ENCODE measurements around the gene DCTN3. TPM values are rescaled to one million over a fixed set of nuclear protein-coding genes. Genes with fewer than 3 reads are reported as not detected.

DCTN3 gene
- total and polyA plus RNA-seq, 10 of the 15 experiments (the other 5 are each of a cell fraction or from before 2014, with no cell fraction given), result 19.0 to 120 (median 71.8) TPM

- 73% methylated on average over 10 of the region's 10 CpGs for WGBS (ENCODE audit: insufficient coverage, insufficient replicate concordance, low lambda C conversion rate, missing lambda C conversion rate)
- no peak for FAIRE-seq
- H3K27me3 ChIP-seq (replicated peaks in 1 of 2; ENCODE audit: control insufficient read depth in 2 of 2, insufficient read depth in 2 of 2, low read length in 1 of 2), result no peaks in the 10 kb centered on the region
- H3K27ac ChIP-seq (ENCODE audit: control insufficient read depth, insufficient read depth), result peak overlapping the region; percentile 78
- intact Hi-C loops (cut with micrococcal nuclease; ENCODE audit: unreplicated experiment) (no loop called here), in situ Hi-C loops (cut with MboI) (no loop called here)
- H3K9me3 ChIP-seq (replicated peaks; ENCODE audit: control insufficient read depth, insufficient read depth, low read length), result no peaks in the 10 kb centered on the region
- peaks cover 2 to 13% of the 10 kb centered on the region in 2 experiments; a peak in 3 of 4 replicates for H3K36me3 ChIP-seq (ENCODE audit: control insufficient read depth in 2 of 2, insufficient read depth in 2 of 2, low read length in 1 of 2)
- peak overlapping the region; percentile 92 for H3K9ac ChIP-seq (ENCODE audit: control insufficient read depth, insufficient read depth, low read length)
- ChIA-PET CTCF (interaction anchor here (1.7 to 5.9 kb wide), 3 partner anchors 12 to 55 kb away, joined by 14 to 103 read pairs (median 23); partner anchors contain the start of gene SIGMAR1), RAD21 (ENCODE audit: unreplicated experiment) (interaction anchor here (3.0 kb wide), 1 partner anchor 10 kb away, joined by 14 read pairs; the partner anchor contains the start of gene SIGMAR1), POLR2A (interaction anchor here (1.3 to 3.4 kb wide), 4 partner anchors 9 to 27 kb away, joined by 3 to 25 read pairs (median 5); partner anchors contain the start of genes DCTN3 and SIGMAR1), SMC1A (ENCODE audit: uncharacterized antibody, unreplicated experiment) (no interaction called here)
- peaks cover 17% of the 10 kb centered on the region for H3K79me2 ChIP-seq (ENCODE audit: control insufficient read depth, insufficient read depth, low read length)
- H2AFZ ChIP-seq (ENCODE audit: control insufficient read depth, low read depth, low read length), result no peak overlapping the region
- H3K4me2 ChIP-seq (ENCODE audit: control insufficient read depth, insufficient read depth), result peak overlapping the region; percentile 99
- no peak for ATAC-seq
- BruUV-seq (replicated peaks), result no TSS peak
- TF ChIP-seq PAX8 (IDR thresholded peaks at IDR 0.05) (no peak), PAX5 (IDR thresholded peaks at IDR 0.05; ENCODE audit: borderline replicate concordance, low read depth, low read length) (no peak), NKRF (conservative IDR thresholded peaks at IDR 0.05) (no peak), RELA (IDR thresholded peaks at IDR 0.05; ENCODE audit: borderline replicate concordance, partially characterized antibody) (no peak), IRF3 (IDR thresholded peaks at IDR 0.05) (no peak), ZNF274 (IDR thresholded peaks at IDR 0.05; ENCODE audit: insufficient read depth, insufficient read length) (no peak), FOXK2 (IDR thresholded peaks at IDR 0.05) (no peak), RB1 (IDR thresholded peaks at IDR 0.05; ENCODE audit: borderline replicate concordance) (no peak), CBX3 (IDR thresholded peaks at IDR 0.05; ENCODE audit: borderline replicate concordance, low read depth) (no peak), NR2F1 (conservative IDR thresholded peaks at IDR 0.05) (no peak), MTA2 (IDR thresholded peaks at IDR 0.05; ENCODE audit: low read depth) (no peak), HDGF (IDR thresholded peaks at IDR 0.05) (no peak), HDAC6 (IDR thresholded peaks at IDR 0.05; ENCODE audit: unreplicated experiment) (no peak), RAD21 (IDR thresholded peaks at IDR 0.05; ENCODE audit: insufficient read depth, low read depth, low read length) (no peak), FOS (IDR thresholded peaks at IDR 0.05; ENCODE audit: borderline replicate concordance, extremely low read depth, insufficient read length) (no peak), CHD2 (IDR thresholded peaks at IDR 0.05; ENCODE audit: borderline replicate concordance, low read depth, low read length) (no peak), BMI1 (IDR thresholded peaks at IDR 0.05; ENCODE audit: borderline replicate concordance) (no peak), SPI1 (IDR thresholded peaks at IDR 0.05; ENCODE audit: borderline replicate concordance, insufficient read depth, low read depth, low read length) (no peak)
- TF ChIP-seq, protein P1, sequence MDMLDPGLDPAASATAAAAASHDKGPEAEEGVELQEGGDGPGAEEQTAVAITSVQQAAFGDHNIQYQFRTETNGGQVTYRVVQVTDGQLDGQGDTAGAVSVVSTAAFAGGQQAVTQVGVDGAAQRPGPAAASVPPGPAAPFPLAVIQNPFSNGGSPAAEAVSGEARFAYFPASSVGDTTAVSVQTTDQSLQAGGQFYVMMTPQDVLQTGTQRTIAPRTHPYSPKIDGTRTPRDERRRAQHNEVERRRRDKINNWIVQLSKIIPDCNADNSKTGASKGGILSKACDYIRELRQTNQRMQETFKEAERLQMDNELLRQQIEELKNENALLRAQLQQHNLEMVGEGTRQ (IDR thresholded peaks at IDR 0.05; ENCODE audit: borderline replicate concordance, low read depth, low read length), result no peak
- TF ChIP-seq, protein P2, sequence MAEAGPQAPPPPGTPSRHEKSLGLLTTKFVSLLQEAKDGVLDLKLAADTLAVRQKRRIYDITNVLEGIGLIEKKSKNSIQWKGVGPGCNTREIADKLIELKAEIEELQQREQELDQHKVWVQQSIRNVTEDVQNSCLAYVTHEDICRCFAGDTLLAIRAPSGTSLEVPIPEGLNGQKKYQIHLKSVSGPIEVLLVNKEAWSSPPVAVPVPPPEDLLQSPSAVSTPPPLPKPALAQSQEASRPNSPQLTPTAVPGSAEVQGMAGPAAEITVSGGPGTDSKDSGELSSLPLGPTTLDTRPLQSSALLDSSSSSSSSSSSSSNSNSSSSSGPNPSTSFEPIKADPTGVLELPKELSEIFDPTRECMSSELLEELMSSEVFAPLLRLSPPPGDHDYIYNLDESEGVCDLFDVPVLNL (IDR thresholded peaks at IDR 0.05; ENCODE audit: low read depth, low read length), result no peak
- peak overlapping the region; percentile 74 for H3K4me3 ChIP-seq
- no peak for DNase-seq (ENCODE audit: low read depth, low spot score)
- no peaks in the 10 kb centered on the region; the same call in 1 of the 2 replicates for H4K20me1 ChIP-seq (ENCODE audit: control insufficient read depth, insufficient read depth)
- H3K4me1 ChIP-seq (ENCODE audit: control insufficient read depth, insufficient read depth, low read length), result peaks cover 19% of the 10 kb centered on the region
These were observed 27.4 kb upstream of the DCTN3 start for GRCh38 chr9:34647651-34648050.

All from GM12878 (cell line).